HL-60 (cell line): Measurements from ENCODE around the gene TPST2.

Source experiments
- DNase-seq, 2 experiments: peaks; one replicate each; pipeline ENCODE4 v3.0.0-alpha.2; 2010 to 2020; ENCODE audit warnings: low read depth in 1 of 2, low spot score in 1 of 2
- H3K27ac ChIP-seq: fragments of 250-450 bp; sonication (Bioruptor Pico); replicated peaks from 2 replicates; pipeline ENCODE4 v1.5.1; 2020; ENCODE audit warnings: mild to moderate bottlenecking, moderate library complexity
- H3K27me3 ChIP-seq: fragments of 250-450 bp; sonication (Bioruptor Pico); 2 replicates; pipeline ENCODE4 v1.5.1; 2021; ENCODE audit warnings: mild to moderate bottlenecking, moderate library complexity; ENCODE audit not compliant: insufficient read depth, poor library complexity, severe bottlenecking
- H3K4me3 ChIP-seq: replicated peaks from 2 replicates; pipeline ENCODE4 v1.5.1; 2011; ENCODE audit warnings: mild to moderate bottlenecking, control low read depth, low read length; ENCODE audit not compliant: insufficient read depth
- CTCF ChIP-seq: IDR thresholded peaks from one replicate; pipeline ENCODE4 v1.5.1; 2011; ENCODE audit warnings: low read length, control low read depth, inconsistent platforms; ENCODE audit not compliant: insufficient read depth
- GABPA ChIP-seq: IDR thresholded peaks from 2 replicates; pipeline ENCODE4 v1.6.1; 2012; ENCODE audit warnings: low read depth
- POLR2AphosphoS5 ChIP-seq: IDR thresholded peaks from 2 replicates; pipeline ENCODE4 v1.6.1; 2012; ENCODE audit warnings: low read depth
- REST ChIP-seq: IDR thresholded peaks from 2 replicates; pipeline ENCODE4 v1.6.1; 2012; ENCODE audit warnings: low read depth; ENCODE audit not compliant: insufficient replicate concordance
- SPI1 ChIP-seq: IDR thresholded peaks from 2 replicates; pipeline ENCODE4 v1.6.1; 2012; ENCODE audit warnings: low read depth, mild to moderate bottlenecking, borderline replicate concordance

The TPST2 gene

GRCh38 chr22:26481694-26482093 is 108.2 kb downstream of the TPST2 start:
- TF ChIP-seq CTCF (no peak), POLR2AphosphoS5 (no peak), GABPA (no peak), SPI1 (peak; percentile 44; the same call in 1 of the 2 replicates)
- DNase-seq = no peak
- Histone ChIP-seq H3K4me3 (no peak overlapping the region; the same call in 1 of the 2 replicates), H3K27me3 (no peaks in the 10 kb centered on the region), H3K27ac (peak overlapping the region; percentile 91)

- Histone ChIP-seq H3K27me3 (no peaks in the 10 kb centered on the region), H3K4me3 (peak overlapping the region; percentile 40; the same call in 1 of the 2 replicates), H3K27ac (peak overlapping the region; percentile 91)
- DNase-seq = no peak
- TF ChIP-seq CTCF = no peak
- peak; percentile 17; the same call in 1 of the 2 replicates for TF ChIP-seq SPI1
Measured at GRCh38 chr22:26481112-26481693, 108.7 kb downstream of the TPST2 start.

- no peak for TF ChIP-seq POLR2AphosphoS5
- TF ChIP-seq REST = no peak
- no peak for TF ChIP-seq SPI1
- H3K27ac ChIP-seq = peak overlapping the region; percentile 91
- peak overlapping the region; percentile 40 for H3K4me3 ChIP-seq
- no peak for DNase-seq
- no peaks in the 10 kb centered on the region for H3K27me3 ChIP-seq
Measured at GRCh38 chr22:26480611-26480932, 109.4 kb downstream of the TPST2 start.

- peak overlapping the region; percentile 91 for H3K27ac ChIP-seq
- TF ChIP-seq SPI1 (peak; percentile 93), REST (no peak), POLR2AphosphoS5 (0 out of 2 replicates have a peak, but pooled peaks have one; percentile 4)
- peak overlapping the region; percentile 40 for H3K4me3 ChIP-seq
- H3K27me3 ChIP-seq = no peaks in the 10 kb centered on the region
- DNase-seq = peak in 1 of 2 experiments; percentile 48
Measured at GRCh38 chr22:26479792-26480610, 109.9 kb downstream of the TPST2 start.
